Smooth muscle cell (in vitro differentiated cells): ENCODE data around the gene MAGI1. TPM values are rescaled to one million over a fixed set of nuclear protein-coding genes. Genes with fewer than 3 reads are reported as not detected.
A peak's percentile ranks its signal among the peaks of the same experiment; 100 is the strongest.

ENCODE experiments used
- DNase-seq: peaks from one replicate; lab custom pipeline; 2025; ENCODE audit not compliant: unreplicated experiment; lab: John Stamatoyannopoulos, UW
- H2AFZ ChIP-seq: fragments of 200-600 bp; sonication (generic); 2 replicates; pipeline ENCODE4 v1.6.0; 2016; ENCODE audit warnings: antibody characterized with exemption, low read depth, mild to moderate bottlenecking
- H3F3A ChIP-seq: fragments of 200-600 bp; sonication (generic); 2 replicates; pipeline ENCODE4 v1.6.0; 2017; ENCODE audit warnings: antibody characterized with exemption, low read depth
- H3K27ac ChIP-seq: fragments of 200-600 bp; sonication (generic); 2 replicates; pipeline ENCODE4 v1.5.1; 2016; ENCODE audit warnings: low read depth, mild to moderate bottlenecking
- H3K27me3 ChIP-seq: fragments of 200-600 bp; sonication (generic); 2 replicates; pipeline ENCODE4 v1.6.1; 2016; ENCODE audit warnings: low read depth, mild to moderate bottlenecking
- H3K36me3 ChIP-seq: fragments of 200-600 bp; sonication (generic); 2 replicates; pipeline ENCODE4 v1.5.1; 2016; ENCODE audit warnings: low read depth
- H3K4me1 ChIP-seq: fragments of 200-600 bp; sonication (generic); 2 replicates; pipeline ENCODE4 v1.5.1; 2016; ENCODE audit warnings: low read depth
- H3K4me2 ChIP-seq: fragments of 200-600 bp; sonication (generic); 2 replicates; pipeline ENCODE4 v1.6.0; 2016; ENCODE audit warnings: mild to moderate bottlenecking
- H3K4me3 ChIP-seq: fragments of 200-600 bp; sonication (generic); 2 replicates; pipeline ENCODE4 v1.5.1; 2016; ENCODE audit warnings: mild to moderate bottlenecking
- H3K79me2 ChIP-seq: fragments of 200-600 bp; sonication (generic); 2 replicates; pipeline ENCODE4 v1.6.0; 2016; ENCODE audit warnings: low read depth, mild to moderate bottlenecking
- H3K9ac ChIP-seq: fragments of 200-600 bp; sonication (generic); 2 replicates; pipeline ENCODE4 v1.6.0; 2016; ENCODE audit warnings: low read depth
- H3K9me3 ChIP-seq: fragments of 200-600 bp; sonication (generic); replicated peaks from 2 replicates; pipeline ENCODE4 v1.5.1; 2016; ENCODE audit warnings: low read depth
- H4K20me1 ChIP-seq: fragments of 200-600 bp; sonication (generic); 2 replicates; pipeline ENCODE4 v1.6.0; 2016; ENCODE audit warnings: low read depth
- CTCF ChIP-seq: fragments of 200-600 bp; sonication (generic); IDR thresholded peaks from 2 replicates; pipeline ENCODE4 v1.5.1; 2017; ENCODE audit warnings: borderline replicate concordance, mild to moderate bottlenecking, antibody characterized with exemption; ENCODE audit not compliant: insufficient read depth, poor library complexity, severe bottlenecking
- WGBS: methylation state at CpG from one replicate; pipeline ENCODE4 v1.1.7; 2016; ENCODE audit warnings: low lambda C conversion rate; 5-methylcytosine and 5-hydroxymethylcytosine counted together
- polyA plus RNA-seq: library from polyadenylated mRNA; unstranded; fragments of >200 nt; fragmentation: Nextera tagmentation; extraction: Ambion mirVana; gene quantifications from 2 replicates; pipeline ENCODE4 v1.2.1, GENCODE V29; 2016
- total RNA-seq: library from RNA; depleted of rRNA; stranded (reverse); fragments of >200 nt; gene quantifications from 2 replicates; pipeline ENCODE4 v1.2.3, GENCODE V29; 2014

MAGI1 gene
- total and polyA plus RNA-seq, 2 experiments from 2014 or later, result 9.9 to 23.3 TPM

GRCh38 chr3:65919826-65920225 is 118.9 kb downstream of the MAGI1 start:
- H3K4me2 ChIP-seq, result no peak overlapping the region
- no peak for TF ChIP-seq CTCF
- H3K4me3 ChIP-seq, result no peak overlapping the region
- H3K27ac ChIP-seq, result peak overlapping the region; percentile 22
- H3K79me2 ChIP-seq, result peaks cover 17% of the 10 kb centered on the region
- no peaks in the 10 kb centered on the region for H3K9me3 ChIP-seq
- H3K9ac ChIP-seq, result no peak overlapping the region
- 61% methylated on average over 2 of the region's 2 CpGs for WGBS
- H3K4me1 ChIP-seq, result peaks cover under 1% of the 10 kb centered on the region
- no peaks in the 10 kb centered on the region for H3K36me3 ChIP-seq
- no peak for DNase-seq
- H4K20me1 ChIP-seq, result peaks cover 9% of the 10 kb centered on the region
- H3K27me3 ChIP-seq, result no peaks in the 10 kb centered on the region
- H2AFZ ChIP-seq, result no peak overlapping the region
- H3F3A ChIP-seq, result no peaks in the 10 kb centered on the region

- WGBS, result 62% methylated on average over 2 of the region's 2 CpGs
- TF ChIP-seq CTCF, result no peak
- no peak for DNase-seq
- peaks cover 11% of the 10 kb centered on the region for H3K4me1 ChIP-seq
- H3K27me3 ChIP-seq, result no peaks in the 10 kb centered on the region
- no peaks in the 10 kb centered on the region for H3K36me3 ChIP-seq
- no peaks in the 10 kb centered on the region for H3F3A ChIP-seq
- no peak overlapping the region for H3K9ac ChIP-seq
- no peaks in the 10 kb centered on the region for H3K9me3 ChIP-seq
- peaks cover 15% of the 10 kb centered on the region for H3K79me2 ChIP-seq
- H4K20me1 ChIP-seq, result peaks cover 41% of the 10 kb centered on the region
- H3K27ac ChIP-seq, result no peak overlapping the region
- no peak overlapping the region for H3K4me2 ChIP-seq
- no peak overlapping the region for H3K4me3 ChIP-seq
- no peak overlapping the region for H2AFZ ChIP-seq
These were observed 123.2 kb downstream of the MAGI1 start for GRCh38 chr3:65915477-65915876.

- Histone ChIP-seq H3K27ac (no peak overlapping the region), H3K27me3 (no peaks in the 10 kb centered on the region), H3K36me3 (no peaks in the 10 kb centered on the region), H4K20me1 (peaks cover 46% of the 10 kb centered on the region), H3K4me2 (no peak overlapping the region), H3K9me3 (no peaks in the 10 kb centered on the region), H3K4me3 (no peak overlapping the region), H3K79me2 (peaks cover 18% of the 10 kb centered on the region), H3K9ac (no peak overlapping the region), H2AFZ (no peak overlapping the region), H3F3A (no peaks in the 10 kb centered on the region), H3K4me1 (peaks cover 11% of the 10 kb centered on the region)
- DNase-seq, result no peak
- 95% methylated on average over 3 of the region's 3 CpGs for WGBS
- TF ChIP-seq CTCF, result no peak
These were observed 123.9 kb downstream of the MAGI1 start for GRCh38 chr3:65914740-65915367.
